HepG2 (cell line): ENCODE data around the gene E2F1. TPM values are rescaled to one million over a fixed set of nuclear protein-coding genes. Genes with fewer than 3 reads are reported as not detected.

Source experiments
- HIVEP1 ChIP-seq: sonication (generic); formaldehyde crosslinking; IDR thresholded peaks from 2 replicates; pipeline ENCODE4 v1.4.0; 2020; ENCODE audit warnings: mild to moderate bottlenecking, missing genetic modification reagents
- NR0B2 ChIP-seq: sonication (generic); formaldehyde crosslinking; IDR thresholded peaks from 2 replicates; pipeline ENCODE4 v1.4.0; 2020; ENCODE audit warnings: mild to moderate bottlenecking, missing genetic modification reagents
- POLR2A ChIP-seq, 2 experiments: IDR thresholded peaks; 2 replicates each; pipeline ENCODE4 v1.6.1; 2011; ENCODE audit warnings: low read depth in 2 of 2, low read length in 2 of 2, mild to moderate bottlenecking in 1 of 2, moderate library complexity in 1 of 2; ENCODE audit not compliant: insufficient read depth in 1 of 2
- ZGPAT ChIP-seq: IDR thresholded peaks from 2 replicates; pipeline ENCODE4 v1.6.1; 2016; ENCODE audit warnings: mild to moderate bottlenecking
- polyA plus RNA-seq, 8 experiments: library from polyadenylated mRNA; depleted of rRNA in 3 of 8; stranded (reverse) in 7 of 8; unstranded in 1 of 8; fragments of >200 nt; fragmentation: Illumina TruSeq in 4 of 8; extraction: Trizol in 4 of 8; gene quantifications; 2 replicates each; pipeline versions ENCODE4 v1.2.1 to v1.2.3, GENCODE V29; 2011 to 2016; ENCODE audit warnings: low read depth in 4 of 8, missing spikeins in 1 of 8, mixed read lengths in 1 of 8; ENCODE audit not compliant: insufficient read depth in 1 of 8
- total RNA-seq, 5 experiments: library from RNA; depleted of rRNA; stranded (reverse); fragments of >200 nt; fragmentation: Illumina TruSeq; extraction: Trizol; gene quantifications; 2 replicates each; pipeline ENCODE4 v1.2.3, GENCODE V29; 2016; ENCODE audit warnings: low read depth in 1 of 5
- TF ChIP-seq, protein P1 (sequence below): IDR thresholded peaks from 2 replicates; pipeline ENCODE4 v1.6.1; 2012; ENCODE audit warnings: low read length, improper control_type of control experiment
- TF ChIP-seq, protein P2 (sequence below): sonication (generic); formaldehyde crosslinking; IDR thresholded peaks from 2 replicates; pipeline ENCODE4 v1.4.0; 2020; ENCODE audit warnings: mild to moderate bottlenecking, missing genetic modification reagents

The E2F1 gene
- total and polyA plus RNA-seq, 2 of the 13 experiments (the other 11 are each of a cell fraction or from before 2014, with no cell fraction given) = 25.5 to 39.4 TPM

GRCh38 chr20:33650111-33650752, 36.0 kb downstream of the E2F1 start (continued):
- peak in 1 of 2 experiments; percentile 50; a peak in 1 of 4 replicates for TF ChIP-seq POLR2A (IDR thresholded peaks at IDR 0.05; ENCODE audit: insufficient read depth in 1 of 2, low read depth in 2 of 2, low read length in 2 of 2)
- peak; percentile 52; the same call in 1 of the 2 replicates for TF ChIP-seq NR0B2 (CRISPR knock-in tag)
- TF ChIP-seq, protein P1, sequence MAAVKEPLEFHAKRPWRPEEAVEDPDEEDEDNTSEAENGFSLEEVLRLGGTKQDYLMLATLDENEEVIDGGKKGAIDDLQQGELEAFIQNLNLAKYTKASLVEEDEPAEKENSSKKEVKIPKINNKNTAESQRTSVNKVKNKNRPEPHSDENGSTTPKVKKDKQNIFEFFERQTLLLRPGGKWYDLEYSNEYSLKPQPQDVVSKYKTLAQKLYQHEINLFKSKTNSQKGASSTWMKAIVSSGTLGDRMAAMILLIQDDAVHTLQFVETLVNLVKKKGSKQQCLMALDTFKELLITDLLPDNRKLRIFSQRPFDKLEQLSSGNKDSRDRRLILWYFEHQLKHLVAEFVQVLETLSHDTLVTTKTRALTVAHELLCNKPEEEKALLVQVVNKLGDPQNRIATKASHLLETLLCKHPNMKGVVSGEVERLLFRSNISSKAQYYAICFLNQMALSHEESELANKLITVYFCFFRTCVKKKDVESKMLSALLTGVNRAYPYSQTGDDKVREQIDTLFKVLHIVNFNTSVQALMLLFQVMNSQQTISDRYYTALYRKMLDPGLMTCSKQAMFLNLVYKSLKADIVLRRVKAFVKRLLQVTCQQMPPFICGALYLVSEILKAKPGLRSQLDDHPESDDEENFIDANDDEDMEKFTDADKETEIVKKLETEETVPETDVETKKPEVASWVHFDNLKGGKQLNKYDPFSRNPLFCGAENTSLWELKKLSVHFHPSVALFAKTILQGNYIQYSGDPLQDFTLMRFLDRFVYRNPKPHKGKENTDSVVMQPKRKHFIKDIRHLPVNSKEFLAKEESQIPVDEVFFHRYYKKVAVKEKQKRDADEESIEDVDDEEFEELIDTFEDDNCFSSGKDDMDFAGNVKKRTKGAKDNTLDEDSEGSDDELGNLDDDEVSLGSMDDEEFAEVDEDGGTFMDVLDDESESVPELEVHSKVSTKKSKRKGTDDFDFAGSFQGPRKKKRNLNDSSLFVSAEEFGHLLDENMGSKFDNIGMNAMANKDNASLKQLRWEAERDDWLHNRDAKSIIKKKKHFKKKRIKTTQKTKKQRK = no peak
- peak; percentile 75; the same call in 1 of the 2 replicates for TF ChIP-seq HIVEP1 (CRISPR knock-in tag)
- TF ChIP-seq ZGPAT (CRISPR knock-in tag) = 0 out of 2 replicates have a peak, but pooled peaks have one; percentile 11
- TF ChIP-seq, protein P2, sequence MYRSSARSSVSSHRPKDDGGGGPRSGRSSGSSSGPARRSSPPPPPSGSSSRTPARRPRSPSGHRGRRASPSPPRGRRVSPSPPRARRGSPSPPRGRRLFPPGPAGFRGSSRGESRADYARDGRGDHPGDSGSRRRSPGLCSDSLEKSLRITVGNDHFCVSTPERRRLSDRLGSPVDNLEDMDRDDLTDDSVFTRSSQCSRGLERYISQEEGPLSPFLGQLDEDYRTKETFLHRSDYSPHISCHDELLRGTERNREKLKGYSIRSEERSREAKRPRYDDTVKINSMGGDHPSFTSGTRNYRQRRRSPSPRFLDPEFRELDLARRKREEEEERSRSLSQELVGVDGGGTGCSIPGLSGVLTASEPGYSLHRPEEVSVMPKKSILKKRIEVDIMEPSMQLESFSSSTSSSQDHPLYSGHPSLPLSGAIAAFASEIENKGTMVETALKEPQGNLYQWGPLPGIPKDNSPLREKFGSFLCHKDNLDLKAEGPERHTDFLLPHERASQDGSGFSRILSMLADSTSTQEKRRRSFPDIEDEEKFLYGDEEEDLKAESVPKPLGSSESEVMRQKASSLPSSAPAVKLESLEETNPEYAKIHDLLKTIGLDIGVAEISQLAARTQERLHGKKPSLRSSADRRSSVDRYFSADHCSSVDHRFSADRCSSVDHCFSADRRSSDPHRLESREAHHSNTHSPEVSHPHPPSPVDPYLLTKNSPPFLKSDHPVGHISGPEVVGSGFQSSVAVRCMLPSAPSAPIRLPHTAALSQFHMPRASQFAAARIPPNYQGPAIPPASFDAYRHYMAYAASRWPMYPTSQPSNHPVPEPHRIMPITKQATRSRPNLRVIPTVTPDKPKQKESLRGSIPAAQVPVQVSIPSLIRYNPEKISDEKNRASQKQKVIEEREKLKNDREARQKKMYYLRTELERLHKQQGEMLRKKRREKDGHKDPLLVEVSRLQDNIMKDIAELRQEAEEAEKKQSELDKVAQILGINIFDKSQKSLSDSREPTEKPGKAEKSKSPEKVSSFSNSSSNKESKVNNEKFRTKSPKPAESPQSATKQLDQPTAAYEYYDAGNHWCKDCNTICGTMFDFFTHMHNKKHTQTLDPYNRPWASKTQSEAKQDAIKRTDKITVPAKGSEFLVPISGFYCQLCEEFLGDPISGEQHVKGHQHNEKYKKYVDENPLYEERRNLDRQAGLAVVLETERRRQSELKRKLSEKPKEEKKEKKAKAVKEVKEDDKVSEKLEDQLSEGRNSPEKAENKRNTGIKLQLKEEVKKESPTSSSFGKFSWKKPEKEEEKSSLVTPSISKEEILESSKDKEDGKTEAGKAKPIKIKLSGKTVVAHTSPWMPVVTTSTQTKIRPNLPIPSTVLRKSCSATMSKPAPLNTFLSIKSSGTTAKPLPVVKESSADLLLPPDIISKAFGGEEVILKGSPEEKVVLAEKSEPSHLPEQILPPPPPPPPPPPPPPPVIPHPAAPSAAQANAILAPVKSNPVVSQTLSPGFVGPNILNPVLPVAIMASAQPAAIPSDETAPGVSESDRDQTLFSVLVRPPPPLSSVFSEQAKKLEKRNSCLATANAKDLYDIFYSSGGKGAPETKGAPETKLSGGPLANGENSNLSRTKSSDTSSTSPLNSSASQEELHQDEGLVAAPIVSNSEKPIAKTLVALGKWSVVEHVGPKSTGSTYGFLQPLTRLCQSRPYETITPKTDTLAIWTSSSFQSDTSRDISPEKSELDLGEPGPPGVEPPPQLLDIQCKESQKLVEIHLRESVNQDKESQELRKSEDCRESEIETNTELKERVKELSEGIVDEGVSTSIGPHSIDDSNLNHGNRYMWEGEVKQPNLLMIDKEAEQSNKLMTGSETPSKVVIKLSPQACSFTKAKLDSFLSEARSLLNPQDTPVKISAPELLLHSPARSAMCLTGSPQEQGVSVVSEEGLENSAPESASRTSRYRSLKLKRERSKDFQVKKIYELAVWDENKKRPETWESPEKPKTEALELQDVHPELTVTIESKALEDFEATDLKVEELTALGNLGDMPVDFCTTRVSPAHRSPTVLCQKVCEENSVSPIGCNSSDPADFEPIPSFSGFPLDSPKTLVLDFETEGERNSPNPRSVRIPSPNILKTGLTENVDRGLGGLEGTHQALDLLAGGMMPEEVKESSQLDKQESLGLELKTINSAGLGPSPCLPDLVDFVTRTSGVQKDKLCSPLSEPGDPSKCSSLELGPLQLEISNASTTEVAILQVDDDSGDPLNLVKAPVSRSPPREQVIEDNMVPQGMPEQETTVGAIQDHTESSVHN (CRISPR knock-in tag) = peak; percentile 57; the same call in 1 of the 2 replicates
